ACC112 (cell line): ENCODE measurements around the gene TSPEAR.

Source experiments
- H2AFZ ChIP-seq: fragments of 200-600 bp; sonication (generic); one replicate; pipeline ENCODE4 v1.6.0; 2017; ENCODE audit warnings: antibody characterized with exemption, low read length; ENCODE audit not compliant: unreplicated experiment
- H3K27ac ChIP-seq: fragments of 200-600 bp; sonication (generic); 2 replicates; pipeline ENCODE4 v1.5.1; 2014; ENCODE audit warnings: low read depth, mild to moderate bottlenecking, antibody characterized with exemption, low read length, moderate library complexity
- H3K27me3 ChIP-seq: fragments of 200-600 bp; sonication (generic); 2 replicates; pipeline ENCODE4 v1.6.1; 2014; ENCODE audit warnings: mild to moderate bottlenecking, antibody characterized with exemption, low read length, moderate library complexity, mixed read lengths; ENCODE audit not compliant: insufficient read depth
- H3K36me3 ChIP-seq: fragments of 200-600 bp; sonication (generic); 2 replicates; pipeline ENCODE4 v1.6.1; 2016; ENCODE audit warnings: mild to moderate bottlenecking, antibody characterized with exemption, low read length, moderate library complexity, mixed read lengths; ENCODE audit not compliant: insufficient read depth
- H3K4me1 ChIP-seq: fragments of 200-600 bp; sonication (generic); one replicate; pipeline ENCODE4 v1.6.1; 2016; ENCODE audit warnings: low read length, mixed read lengths; ENCODE audit not compliant: insufficient read depth, unreplicated experiment, control insufficient read depth
- H3K4me3 ChIP-seq: fragments of 200-600 bp; sonication (generic); 2 replicates; pipeline ENCODE4 v1.5.1; 2014; ENCODE audit warnings: mild to moderate bottlenecking, low read depth, low read length
- H3K79me2 ChIP-seq: fragments of 200-600 bp; sonication (generic); one replicate; pipeline ENCODE4 v1.6.0; 2016; ENCODE audit warnings: low read length; ENCODE audit not compliant: control insufficient read depth, unreplicated experiment, insufficient read depth

Gene TSPEAR

DNA sequence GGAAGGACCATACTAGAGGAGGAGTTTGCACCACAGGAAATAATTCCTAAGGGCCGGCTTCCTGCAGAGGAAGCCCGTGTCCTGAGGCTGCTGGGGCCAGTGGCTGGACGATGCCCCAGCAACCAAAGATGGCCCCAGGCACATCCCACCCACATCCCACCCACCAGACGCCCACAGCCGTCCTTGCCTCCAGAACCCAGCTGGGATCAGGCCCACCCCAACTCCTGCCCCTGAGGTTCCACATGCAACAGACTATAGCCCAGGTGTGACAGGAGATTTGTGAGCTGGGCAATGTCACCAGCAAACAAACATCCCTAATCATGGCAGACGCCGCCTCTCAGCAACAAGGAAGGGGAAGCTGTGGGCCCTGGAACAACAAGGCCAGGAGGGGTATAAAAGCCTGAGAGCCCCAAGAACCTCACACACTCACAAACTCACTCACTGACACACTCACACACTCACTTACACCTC lies 84.7 kb downstream of the TSPEAR start, which contains the start of gene KRTAP10-9:
TSS of gene KRTAP10-9 (plus strand) at position 421 of the 471 bp plus-strand sequence. CDS start 79 bp downstream, outside the sequence.
- Histone ChIP-seq H3K27me3 (no peaks in the 10 kb centered on the region), H3K79me2 (no peaks in the 10 kb centered on the region), H3K27ac (no peak within 1 kb of the TSS), H3K4me3 (no peak within 1 kb of the TSS), H3K36me3 (no peaks in the 10 kb centered on the region), H3K4me1 (no peaks in the 10 kb centered on the region), H2AFZ (no peak within 1 kb of the TSS)

DNA sequence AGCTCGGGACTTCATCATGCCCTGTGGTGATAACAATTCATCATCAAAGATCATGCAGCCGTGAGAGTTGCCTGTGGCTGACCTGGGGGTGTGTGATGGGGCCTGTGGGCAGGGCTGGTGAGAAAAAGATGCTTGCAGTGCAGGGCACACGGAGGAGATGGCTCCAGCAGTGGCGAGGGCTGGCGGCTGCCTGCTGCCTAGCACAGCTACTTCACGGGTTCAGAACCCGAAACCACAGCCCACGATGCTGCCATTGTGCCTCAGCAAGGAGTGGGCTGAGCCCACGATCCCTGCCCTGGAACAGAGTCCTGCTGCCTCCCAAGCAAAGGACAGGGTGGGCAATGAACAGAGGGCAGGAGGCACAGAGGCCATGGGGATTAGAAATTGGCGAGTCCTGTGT lies 85.1 kb downstream of the TSPEAR start:
- Histone ChIP-seq H3K36me3 (no peaks in the 10 kb centered on the region), H3K79me2 (no peaks in the 10 kb centered on the region), H3K27me3 (no peaks in the 10 kb centered on the region), H2AFZ (no peak overlapping the region), H3K4me1 (no peaks in the 10 kb centered on the region), H3K27ac (no peak overlapping the region), H3K4me3 (no peak overlapping the region)

DNA sequence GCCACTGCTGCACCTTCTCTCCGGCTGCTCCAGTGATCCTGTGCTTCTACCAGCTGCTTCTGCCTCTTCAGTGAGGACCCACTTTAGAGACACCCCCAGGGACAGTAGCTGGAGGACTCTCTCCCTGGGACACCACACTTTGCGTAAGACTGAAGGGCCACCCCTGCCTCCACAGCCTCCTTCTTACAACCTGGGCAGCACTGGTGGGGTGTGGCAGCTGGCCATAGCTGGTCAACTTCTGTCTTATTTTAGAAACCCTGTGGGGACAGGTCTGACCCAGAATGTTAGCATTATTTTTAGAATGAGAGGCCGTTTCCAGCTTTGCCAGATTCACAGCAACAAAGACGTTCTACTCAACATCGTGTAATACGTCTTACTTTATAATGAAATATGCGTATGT lies 85.6 kb downstream of the TSPEAR start:
- no peaks in the 10 kb centered on the region for H3K27me3 ChIP-seq
- H3K27ac ChIP-seq: no peak overlapping the region
- no peaks in the 10 kb centered on the region for H3K36me3 ChIP-seq
- no peaks in the 10 kb centered on the region for H3K4me1 ChIP-seq
- H3K79me2 ChIP-seq: no peaks in the 10 kb centered on the region
- no peak overlapping the region for H3K4me3 ChIP-seq
- no peak overlapping the region for H2AFZ ChIP-seq

DNA sequence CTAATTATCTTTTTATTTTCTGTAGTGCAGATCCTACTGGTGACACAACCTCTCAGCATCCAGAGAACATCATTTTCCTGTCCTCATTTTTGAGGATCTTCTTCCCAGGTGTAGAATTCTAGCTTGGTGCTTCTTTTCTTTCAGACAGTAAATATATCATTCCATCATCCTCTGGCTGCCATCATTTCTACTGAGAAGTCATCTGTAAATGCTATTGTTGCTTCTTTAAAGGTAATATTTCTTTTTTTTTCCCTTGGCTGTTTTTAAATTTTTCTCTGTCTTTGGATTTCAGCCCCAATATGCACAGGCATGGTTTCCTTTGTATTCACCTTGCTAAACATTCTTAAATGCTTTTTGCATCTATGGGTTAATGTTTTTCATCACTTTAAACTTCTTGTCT lies 87.8 kb downstream of the TSPEAR start:
- no peaks in the 10 kb centered on the region for H3K4me1 ChIP-seq
- H3K4me3 ChIP-seq: no peak overlapping the region
- H3K27ac ChIP-seq: no peak overlapping the region
- H2AFZ ChIP-seq: no peak overlapping the region
- H3K27me3 ChIP-seq: peaks cover 3% of the 10 kb centered on the region; the same call in 1 of the 2 replicates
- no peaks in the 10 kb centered on the region for H3K36me3 ChIP-seq
- no peaks in the 10 kb centered on the region for H3K79me2 ChIP-seq

DNA sequence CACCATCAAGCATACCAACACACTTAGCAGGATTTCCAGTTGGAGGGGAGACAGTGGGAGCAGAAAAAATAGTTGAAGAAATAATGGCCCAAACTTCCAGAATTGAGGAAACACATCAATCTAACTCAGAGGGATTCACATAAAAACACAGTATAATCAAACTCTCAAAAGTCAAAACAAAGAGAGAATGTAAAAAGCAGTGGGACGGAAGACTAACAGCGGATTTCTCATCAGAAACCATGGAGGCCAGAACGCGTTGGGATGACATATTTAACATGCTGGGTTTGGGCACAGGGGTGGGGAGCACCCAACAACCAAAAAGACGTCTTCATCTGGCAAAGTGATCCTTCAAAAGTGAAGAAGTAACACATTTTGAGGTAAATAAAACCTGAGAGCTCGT lies 91.5 kb downstream of the TSPEAR start:
- H3K27me3 ChIP-seq: peaks cover 11% of the 10 kb centered on the region; the same call in 1 of the 2 replicates
- H3K4me1 ChIP-seq: no peaks in the 10 kb centered on the region

DNA sequence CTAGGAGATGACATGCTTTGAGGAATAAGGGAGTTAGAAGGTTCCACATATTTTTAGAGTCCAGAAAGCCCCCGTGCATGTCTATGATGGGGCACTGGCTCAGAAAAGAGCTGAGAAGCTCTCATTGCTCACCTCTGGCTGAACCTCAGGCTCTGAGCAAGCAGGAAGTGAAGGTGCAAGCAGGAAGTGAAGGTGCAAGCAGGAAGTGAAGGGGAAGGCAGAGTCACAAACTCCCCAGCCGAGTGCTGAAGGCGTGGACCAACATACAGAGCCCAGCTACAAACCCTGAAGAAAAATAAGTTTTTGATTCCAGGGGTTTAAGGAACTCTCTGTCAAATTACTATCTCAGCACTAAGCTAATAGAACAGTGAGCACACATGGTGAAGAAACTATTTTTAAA lies 92.5 kb downstream of the TSPEAR start:
- Histone ChIP-seq H3K27ac (no peak overlapping the region), H2AFZ (no peak overlapping the region), H3K4me1 (no peaks in the 10 kb centered on the region), H3K36me3 (no peaks in the 10 kb centered on the region), H3K79me2 (no peaks in the 10 kb centered on the region), H3K4me3 (no peak overlapping the region), H3K27me3 (peaks cover 14% of the 10 kb centered on the region; the same call in 1 of the 2 replicates)

More for the DNA sequence above, 91.5 kb downstream of the TSPEAR start:
- no peak overlapping the region for H3K4me3 ChIP-seq
- H2AFZ ChIP-seq: no peak overlapping the region
- H3K27ac ChIP-seq: no peak overlapping the region
- no peaks in the 10 kb centered on the region for H3K79me2 ChIP-seq
- no peaks in the 10 kb centered on the region for H3K36me3 ChIP-seq

DNA sequence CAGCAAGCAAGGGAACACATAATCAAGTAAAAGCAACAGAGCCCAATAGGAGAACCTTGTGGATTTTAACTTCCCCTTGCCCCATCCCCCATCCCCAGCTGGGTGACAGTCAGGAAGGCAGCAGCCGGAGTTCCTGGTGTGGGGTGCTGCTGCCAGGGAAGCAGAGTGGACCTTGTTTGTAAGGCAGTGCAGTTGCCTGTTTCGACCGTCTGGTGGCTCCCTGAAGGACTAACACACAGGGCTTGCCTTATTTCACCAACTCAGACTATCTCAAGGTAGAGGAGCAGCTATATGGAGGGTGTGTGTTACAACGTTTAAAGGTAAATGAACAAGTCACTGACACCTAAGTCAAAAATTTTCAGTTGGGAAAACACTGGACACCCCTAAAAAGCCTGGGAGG lies 92.9 kb downstream of the TSPEAR start:
- Histone ChIP-seq H2AFZ (no peak overlapping the region), H3K4me1 (no peaks in the 10 kb centered on the region), H3K36me3 (no peaks in the 10 kb centered on the region)

DNA sequence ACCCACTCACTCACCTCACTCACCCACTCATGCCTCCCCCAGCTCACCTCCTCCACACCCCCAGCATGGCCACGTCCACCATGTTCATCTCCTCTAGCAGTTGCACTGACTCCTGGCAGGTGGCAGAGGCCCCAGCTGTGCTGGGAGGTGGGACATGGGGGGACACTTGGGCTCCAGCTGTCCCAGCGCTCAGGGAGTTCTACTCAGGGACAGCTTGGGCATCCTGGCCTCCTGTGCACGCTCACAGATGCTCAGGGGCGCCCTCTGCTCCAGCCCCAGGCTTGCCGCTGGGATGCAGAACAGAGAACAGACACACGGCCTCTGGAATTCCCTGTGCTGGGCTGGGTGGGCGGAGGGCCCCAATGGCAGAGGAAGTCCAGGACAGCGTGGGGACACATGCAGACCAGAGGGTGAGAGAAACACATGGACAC lies 94.3 kb downstream of the TSPEAR start:
- Histone ChIP-seq H3K4me3 (no peak overlapping the region), H3K36me3 (no peaks in the 10 kb centered on the region), H3K4me1 (no peaks in the 10 kb centered on the region), H3K27me3 (peaks cover 14% of the 10 kb centered on the region; the same call in 1 of the 2 replicates), H3K79me2 (no peaks in the 10 kb centered on the region), H2AFZ (no peak overlapping the region), H3K27ac (no peak overlapping the region)

More for the DNA sequence above, 92.9 kb downstream of the TSPEAR start:
- no peaks in the 10 kb centered on the region for H3K79me2 ChIP-seq
- H3K27ac ChIP-seq: no peak overlapping the region
- H3K27me3 ChIP-seq: peaks cover 14% of the 10 kb centered on the region; the same call in 1 of the 2 replicates
- H3K4me3 ChIP-seq: no peak overlapping the region

DNA sequence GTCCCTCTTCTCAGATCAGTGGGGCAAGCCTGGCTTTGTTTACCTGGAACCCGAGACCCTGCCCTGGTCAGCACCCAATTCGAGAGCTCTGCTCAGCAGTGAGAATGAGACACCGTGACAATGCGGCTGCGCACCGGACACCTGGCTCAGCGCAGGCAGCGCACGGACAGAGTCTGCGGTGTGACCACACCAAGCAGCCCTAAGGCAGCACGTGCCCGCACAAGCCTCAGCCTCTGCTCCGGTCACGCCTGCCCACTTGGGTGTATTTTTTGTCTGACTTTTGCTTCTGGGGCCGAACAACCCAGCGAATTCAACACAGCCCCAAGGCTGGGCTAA lies 94.8 kb downstream of the TSPEAR start:
- no peak overlapping the region for H3K4me3 ChIP-seq
- no peak overlapping the region for H3K27ac ChIP-seq
- no peak overlapping the region for H2AFZ ChIP-seq
- H3K36me3 ChIP-seq: no peaks in the 10 kb centered on the region
- H3K4me1 ChIP-seq: no peaks in the 10 kb centered on the region
- H3K27me3 ChIP-seq: peaks cover 14% of the 10 kb centered on the region; the same call in 1 of the 2 replicates
- H3K79me2 ChIP-seq: no peaks in the 10 kb centered on the region

DNA sequence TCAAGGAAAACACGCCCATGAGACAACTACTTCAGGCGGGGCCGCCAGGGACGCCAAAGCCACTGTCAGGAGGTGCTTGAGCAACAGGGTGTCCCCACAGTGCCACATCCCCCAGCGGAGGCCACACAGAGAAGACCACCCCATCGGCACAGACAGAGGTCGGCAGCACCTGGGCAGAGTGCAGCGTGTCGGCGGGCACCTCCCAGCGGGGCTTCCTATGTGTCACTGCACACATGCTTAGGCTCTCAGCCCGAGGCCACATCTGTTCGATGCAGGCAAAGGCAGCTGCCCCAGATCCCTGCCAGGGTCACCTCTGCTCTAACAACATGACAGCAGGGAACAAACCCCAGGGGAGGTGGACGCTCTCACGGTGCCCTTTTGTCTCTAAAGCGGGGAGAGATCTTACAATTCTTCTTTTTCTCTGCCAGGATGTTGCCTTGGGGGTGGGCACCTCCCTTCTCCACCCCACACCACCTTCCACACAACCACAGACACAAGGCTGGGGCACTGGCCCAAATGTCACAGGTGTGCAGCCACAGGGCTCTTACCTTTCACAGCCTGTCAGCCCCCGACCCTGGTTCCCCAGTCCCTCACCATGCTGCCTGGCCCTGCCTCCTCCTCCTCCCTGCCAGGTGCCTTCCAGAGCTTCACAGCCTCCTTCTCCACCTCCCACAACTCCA lies 95.3 kb downstream of the TSPEAR start:
- H3K4me1 ChIP-seq: no peaks in the 10 kb centered on the region
- H2AFZ ChIP-seq: no peak overlapping the region
- H3K36me3 ChIP-seq: no peaks in the 10 kb centered on the region
- H3K27me3 ChIP-seq: peaks cover 14% of the 10 kb centered on the region; the same call in 1 of the 2 replicates
- H3K79me2 ChIP-seq: no peaks in the 10 kb centered on the region
- no peak overlapping the region for H3K4me3 ChIP-seq
- H3K27ac ChIP-seq: no peak overlapping the region

DNA sequence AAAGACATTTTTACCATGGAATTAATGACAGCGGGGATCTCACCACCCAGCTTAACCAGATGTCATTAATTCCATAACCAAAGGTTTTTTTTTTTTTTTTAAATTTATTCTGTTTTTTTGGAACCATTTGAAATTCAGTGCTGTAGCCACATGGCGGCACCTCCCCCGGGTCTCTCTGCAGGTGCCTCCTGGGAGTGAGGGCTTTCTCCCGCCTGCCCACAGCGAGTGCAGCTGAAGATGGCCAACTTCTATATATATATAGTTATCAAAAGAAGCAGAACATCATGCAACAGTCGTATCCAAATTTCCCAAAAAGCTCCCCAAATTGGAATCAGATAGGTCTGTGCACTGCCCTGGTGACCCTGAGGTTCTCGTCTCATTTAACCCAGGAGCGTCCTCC lies 95.9 kb downstream of the TSPEAR start:
- H3K79me2 ChIP-seq: no peaks in the 10 kb centered on the region
- H3K4me1 ChIP-seq: no peaks in the 10 kb centered on the region
- no peak overlapping the region for H3K4me3 ChIP-seq
- no peaks in the 10 kb centered on the region for H3K36me3 ChIP-seq
- H2AFZ ChIP-seq: no peak overlapping the region
- H3K27me3 ChIP-seq: peaks cover 14% of the 10 kb centered on the region; the same call in 1 of the 2 replicates
- H3K27ac ChIP-seq: no peak overlapping the region
